Activated T-cell treated with anti-CD3 and anti-CD28 coated beads for 4 hours (primary cell): ENCODE data around the gene INSIG1.

Experiments
- DNase-seq: peaks from one replicate; pipeline ENCODE4 v3.0.0-alpha.2; 2020

The INSIG1 gene

GRCh38 chr7:155267023-155267422 lies 30.7 kb upstream of the INSIG1 start:
- no peak for DNase-seq

GRCh38 chr7:155267436-155267835 lies 30.2 kb upstream of the INSIG1 start:
- DNase-seq = no peak

DNA sequence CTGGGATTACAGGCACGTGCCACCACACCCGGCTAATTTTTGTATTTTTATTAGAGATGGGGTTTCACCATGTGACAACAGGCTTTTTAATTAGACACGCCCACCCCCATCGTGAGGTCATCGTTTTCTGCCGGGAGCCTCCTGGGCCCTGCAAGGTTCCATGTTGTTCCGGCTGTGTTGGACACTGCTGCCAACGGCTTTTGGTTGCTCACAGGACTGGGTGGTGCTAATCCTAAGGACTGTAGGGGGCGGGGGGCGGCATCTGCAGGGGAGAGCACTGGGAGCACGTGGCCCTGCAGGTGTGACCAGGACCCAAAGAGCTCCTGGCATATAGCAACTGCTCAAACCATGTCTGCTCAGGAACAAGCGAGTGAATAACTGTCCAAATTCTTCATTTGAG lies 29.5 kb upstream of the INSIG1 start:
- DNase-seq = no peak

DNA sequence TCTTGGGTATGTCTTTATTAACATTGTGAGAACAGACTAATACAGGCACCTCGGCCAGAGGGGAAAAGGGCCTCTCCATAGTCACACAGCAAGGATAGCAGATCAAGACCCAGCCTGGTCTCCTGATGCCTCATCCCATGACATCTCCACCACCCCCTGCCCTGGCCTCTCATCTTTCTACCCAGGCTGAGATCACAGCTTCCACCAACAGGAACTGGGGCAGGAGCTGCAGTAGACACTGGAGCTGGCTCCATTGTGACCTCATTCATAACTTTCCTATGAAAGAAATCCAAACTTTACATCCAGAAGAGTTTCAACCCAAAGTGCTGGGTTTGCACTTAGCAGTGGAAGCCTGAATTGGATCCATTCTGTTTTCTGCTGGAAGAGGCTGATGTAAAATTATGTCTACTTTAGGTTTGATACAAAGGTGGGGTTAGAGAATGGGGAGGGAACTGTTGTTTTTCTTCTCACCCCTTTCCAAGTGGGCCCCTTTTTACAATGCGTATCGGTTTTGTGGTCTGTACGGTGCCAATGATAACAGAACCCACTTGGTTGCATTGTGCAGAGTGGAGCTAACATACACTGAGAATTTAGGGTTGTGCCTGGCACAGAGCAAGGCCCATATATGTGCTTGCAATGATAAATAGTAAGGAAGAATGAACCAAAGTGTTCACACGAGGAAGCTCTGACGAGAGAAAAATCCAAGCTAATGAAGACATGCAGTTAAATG lies 28.6 kb upstream of the INSIG1 start:
- DNase-seq = no peak

DNA sequence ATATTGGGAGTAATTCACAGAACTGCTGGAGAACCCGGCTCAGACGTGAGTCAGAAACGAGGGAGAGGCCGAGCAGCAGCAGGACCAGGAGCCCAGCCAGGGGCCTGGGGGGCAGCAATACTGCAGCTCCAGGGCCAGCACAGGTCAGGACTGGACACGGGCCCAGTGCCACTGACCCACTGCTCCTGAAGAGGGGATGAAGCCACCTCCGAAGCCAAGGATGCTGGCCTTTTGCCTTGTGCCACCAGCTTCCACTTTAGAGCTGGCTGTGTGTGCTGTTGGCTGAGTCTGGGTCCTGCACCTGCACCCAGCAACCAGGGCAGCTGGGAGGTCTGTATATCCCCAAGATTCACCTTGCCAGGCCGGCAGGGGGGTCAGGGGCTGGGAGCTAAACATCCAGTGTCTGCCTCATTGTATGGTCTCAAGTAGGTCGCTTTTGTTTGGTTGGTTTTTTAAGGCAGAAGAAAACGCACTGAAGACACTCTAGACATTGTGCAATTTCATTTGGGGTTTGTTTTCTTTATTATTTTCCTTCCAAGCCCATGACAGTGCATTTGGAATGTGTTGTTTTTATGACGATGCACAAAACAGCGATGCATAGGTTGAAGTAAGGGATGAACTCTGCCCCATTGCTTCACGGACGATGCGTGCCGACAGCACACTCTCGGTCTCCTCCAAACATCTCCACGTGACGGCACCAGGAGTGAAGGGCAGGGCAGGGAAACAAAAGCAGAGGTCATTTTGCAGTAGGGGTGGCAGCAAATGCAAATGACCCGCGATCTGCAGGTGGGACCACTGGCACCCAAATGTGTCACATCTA lies 27.7 kb upstream of the INSIG1 start:
- DNase-seq = no peak

GRCh38 chr7:155270861-155271260 lies 26.8 kb upstream of the INSIG1 start:
- DNase-seq = no peak

- no peak for DNase-seq
Measured at GRCh38 chr7:155274633-155275355, 22.9 kb upstream of the INSIG1 start.

DNA sequence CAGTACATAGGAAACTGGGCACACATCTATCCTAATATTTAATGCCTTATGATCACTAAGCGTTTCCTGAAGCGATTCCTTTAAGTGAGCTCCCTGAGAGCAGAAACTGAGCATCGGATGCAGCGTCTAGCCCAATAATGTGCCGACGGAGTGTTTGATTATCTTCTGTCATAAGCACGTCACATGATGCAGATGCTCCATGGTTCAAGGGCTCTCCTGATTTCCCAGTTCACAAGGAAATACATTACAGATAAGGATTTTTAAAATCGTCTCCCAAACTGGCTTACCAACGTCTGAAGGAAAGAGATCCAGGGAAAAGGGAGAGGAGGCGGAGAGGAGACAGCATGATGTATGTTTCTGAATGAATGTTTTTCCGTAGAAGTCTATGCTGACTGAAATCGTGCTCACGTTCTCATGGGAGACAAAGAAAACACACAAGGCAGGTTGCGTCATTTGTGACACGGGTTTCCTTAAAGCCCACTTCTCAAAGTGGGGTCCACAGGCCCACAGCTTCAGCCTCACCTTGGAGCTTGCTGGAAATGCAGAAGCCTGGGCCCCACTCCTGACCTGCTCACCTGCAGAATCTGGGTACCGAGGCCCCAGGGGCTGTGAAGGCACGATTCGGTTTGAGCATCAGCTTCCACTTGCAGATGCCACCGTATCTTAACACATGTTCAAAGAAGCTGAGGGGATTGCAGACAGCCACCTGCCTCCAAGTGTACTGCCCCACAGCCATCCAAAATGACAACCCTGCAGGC lies 21.5 kb upstream of the INSIG1 start:
- DNase-seq = no peak

GRCh38 chr7:155276800-155277375 lies 20.8 kb upstream of the INSIG1 start:
- no peak for DNase-seq

GRCh38 chr7:155277385-155277994 lies 20.2 kb upstream of the INSIG1 start:
- no peak for DNase-seq

DNA sequence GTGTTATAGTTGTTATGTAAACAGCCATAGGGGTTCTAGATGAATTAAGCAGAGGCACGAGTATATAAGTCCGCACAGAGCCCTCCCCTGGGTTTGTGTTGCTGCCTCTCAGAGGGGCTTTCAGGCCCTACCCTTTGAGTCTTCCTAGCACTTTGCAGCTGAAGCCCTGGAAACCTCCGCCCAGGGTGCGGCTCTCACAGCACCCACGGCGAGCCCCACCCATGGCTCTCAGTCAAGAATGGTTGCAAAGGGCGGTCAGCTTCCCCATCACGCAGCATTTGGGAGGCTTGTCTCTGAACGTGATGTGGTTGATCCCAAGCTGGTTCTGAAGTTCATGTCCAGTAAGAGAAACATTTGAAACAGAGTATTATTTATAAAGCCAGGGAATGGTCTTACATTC lies 18.8 kb upstream of the INSIG1 start:
- DNase-seq = no peak

- DNase-seq = no peak
Measured at GRCh38 chr7:155279787-155280445, 17.8 kb upstream of the INSIG1 start.

GRCh38 chr7:155280446-155281397 lies 17.0 kb upstream of the INSIG1 start:
- DNase-seq = no peak

- no peak for DNase-seq
Measured at GRCh38 chr7:155281398-155281969, 16.2 kb upstream of the INSIG1 start.

- DNase-seq = no peak
Measured at GRCh38 chr7:155282671-155283070, 15.0 kb upstream of the INSIG1 start.

GRCh38 chr7:155283565-155284194 lies 14.0 kb upstream of the INSIG1 start:
- no peak for DNase-seq

- DNase-seq = no peak
Measured at GRCh38 chr7:155284496-155285274, 13.0 kb upstream of the INSIG1 start.

GRCh38 chr7:155285423-155285822 lies 12.3 kb upstream of the INSIG1 start:
- DNase-seq = no peak

- DNase-seq = no peak
Measured at GRCh38 chr7:155285833-155286232, 11.8 kb upstream of the INSIG1 start.
